ENCODE measurements around the gene PPP1R37. TPM values are rescaled to one million over a fixed set of nuclear protein-coding genes. Genes with fewer than 3 reads are reported as not detected.

Gene PPP1R37
- total and polyA plus RNA-seq, 2 of the 13 experiments (the other 11 are each of a cell fraction or from before 2014, with no cell fraction given) = 9.0 to 14.3 TPM

DNA sequence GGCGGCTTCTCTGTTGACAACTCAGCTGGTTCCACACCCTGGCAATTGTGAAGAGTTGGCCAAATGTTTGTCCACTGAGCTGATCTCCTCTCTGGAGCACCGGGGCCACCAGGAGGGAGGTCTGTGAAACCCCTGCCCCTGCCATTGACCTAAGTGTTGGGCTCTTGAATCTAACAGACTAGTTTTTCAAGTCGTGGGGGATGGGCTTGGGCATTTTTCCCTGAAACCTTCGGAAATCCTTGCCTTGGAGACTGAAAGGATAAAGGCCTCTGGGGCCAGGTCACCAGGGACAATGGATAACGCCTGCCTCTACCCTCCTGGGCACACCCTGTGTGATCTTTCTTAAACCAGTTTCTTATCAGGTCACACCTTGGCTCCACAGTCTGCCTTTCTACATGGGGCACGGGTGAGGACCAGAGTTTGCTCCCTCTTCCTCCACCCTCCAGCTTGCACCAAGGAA is 13.0 kb upstream of the PPP1R37 start:
- Histone ChIP-seq H3K4me3 (replicated peaks in 1 of 3; ENCODE audit: insufficient read depth in 1 of 3, low read depth in 2 of 3, low read length in 3 of 3) (peak overlapping the region; percentile 87 to 95 (median 93)), H3K9ac (ENCODE audit: insufficient read depth, low read depth, low read length) (peak overlapping the region; percentile 92), H3K9me3 (ENCODE audit: low read length) (no peaks in the 10 kb centered on the region), H3K79me2 (ENCODE audit: insufficient read depth, low read length) (peaks cover 37% of the 10 kb centered on the region), H3K4me2 (ENCODE audit: low read depth, low read length) (peak overlapping the region; percentile 92), H2AFZ (ENCODE audit: low read length) (no peak overlapping the region), H3K27me3 (ENCODE audit: control insufficient read depth in 1 of 2, insufficient read depth in 2 of 2, low read length in 2 of 2) (no peaks in the 10 kb centered on the region; a peak in 1 of 5 replicates), H3K36me3 (replicated peaks in 1 of 2; ENCODE audit: control insufficient read depth in 1 of 2, insufficient read depth in 2 of 2, low read length in 2 of 2) (peaks cover 5 to 9% of the 10 kb centered on the region in 2 experiments; a peak in 4 of 5 replicates), H3K4me1 (ENCODE audit: insufficient read depth, low read length) (peaks cover 45% of the 10 kb centered on the region), H4K20me1 (ENCODE audit: insufficient read depth, low read length) (no peaks in the 10 kb centered on the region), H3K27ac (ENCODE audit: extremely low read length, insufficient read depth, low read length) (peak overlapping the region; percentile 77)
- ChIA-PET CTCF (ENCODE audit: low intra/inter-chr PET ratio, low total read pairs) (no interaction called here), POLR2A (interaction anchor here (0.9 to 2.6 kb wide), 8 partner anchors 13 to 174 kb away, joined by 3 to 14 read pairs (median 8); partner anchors contain the start of genes APOE, CLASRP and PPP1R37)
- DNase-seq (ENCODE audit: low spot score) (no peak), ATAC-seq (no peak), FAIRE-seq (no peak)
- WGBS (ENCODE audit: low lambda C conversion rate) = 7% methylated on average over 2 of the region's 6 CpGs
- intact Hi-C loops (cut with micrococcal nuclease; ENCODE audit: unreplicated experiment) = loop anchor here (5.0 kb wide), 1 partner anchor 47 kb away; no protein-coding TSS in a partner anchor
- no TSS peak for BruUV-seq (replicated peaks)
- TF ChIP-seq HOXD1 (CRISPR knock-in tag; IDR thresholded peaks at IDR 0.05) (no peak), KLF11 (CRISPR knock-in tag; IDR thresholded peaks at IDR 0.05) (no peak), PCBP1 (IDR thresholded peaks at IDR 0.05; ENCODE audit: borderline replicate concordance, low read depth, low read length) (no peak), ZBTB7B (CRISPR knock-in tag; IDR thresholded peaks at IDR 0.05) (no peak), SP2 (CRISPR knock-in tag; IDR thresholded peaks at IDR 0.05) (no peak), ISL2 (CRISPR knock-in tag; IDR thresholded peaks at IDR 0.05) (no peak), RFXAP (CRISPR knock-in tag; IDR thresholded peaks at IDR 0.05; ENCODE audit: borderline replicate concordance) (no peak), NFYC (CRISPR knock-in tag; IDR thresholded peaks at IDR 0.05) (no peak)
- TF ChIP-seq, protein P1, sequence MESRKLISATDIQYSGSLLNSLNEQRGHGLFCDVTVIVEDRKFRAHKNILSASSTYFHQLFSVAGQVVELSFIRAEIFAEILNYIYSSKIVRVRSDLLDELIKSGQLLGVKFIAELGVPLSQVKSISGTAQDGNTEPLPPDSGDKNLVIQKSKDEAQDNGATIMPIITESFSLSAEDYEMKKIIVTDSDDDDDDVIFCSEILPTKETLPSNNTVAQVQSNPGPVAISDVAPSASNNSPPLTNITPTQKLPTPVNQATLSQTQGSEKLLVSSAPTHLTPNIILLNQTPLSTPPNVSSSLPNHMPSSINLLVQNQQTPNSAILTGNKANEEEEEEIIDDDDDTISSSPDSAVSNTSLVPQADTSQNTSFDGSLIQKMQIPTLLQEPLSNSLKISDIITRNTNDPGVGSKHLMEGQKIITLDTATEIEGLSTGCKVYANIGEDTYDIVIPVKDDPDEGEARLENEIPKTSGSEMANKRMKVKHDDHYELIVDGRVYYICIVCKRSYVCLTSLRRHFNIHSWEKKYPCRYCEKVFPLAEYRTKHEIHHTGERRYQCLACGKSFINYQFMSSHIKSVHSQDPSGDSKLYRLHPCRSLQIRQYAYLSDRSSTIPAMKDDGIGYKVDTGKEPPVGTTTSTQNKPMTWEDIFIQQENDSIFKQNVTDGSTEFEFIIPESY (CRISPR knock-in tag; IDR thresholded peaks at IDR 0.05) = no peak
- TF ChIP-seq, protein P2, sequence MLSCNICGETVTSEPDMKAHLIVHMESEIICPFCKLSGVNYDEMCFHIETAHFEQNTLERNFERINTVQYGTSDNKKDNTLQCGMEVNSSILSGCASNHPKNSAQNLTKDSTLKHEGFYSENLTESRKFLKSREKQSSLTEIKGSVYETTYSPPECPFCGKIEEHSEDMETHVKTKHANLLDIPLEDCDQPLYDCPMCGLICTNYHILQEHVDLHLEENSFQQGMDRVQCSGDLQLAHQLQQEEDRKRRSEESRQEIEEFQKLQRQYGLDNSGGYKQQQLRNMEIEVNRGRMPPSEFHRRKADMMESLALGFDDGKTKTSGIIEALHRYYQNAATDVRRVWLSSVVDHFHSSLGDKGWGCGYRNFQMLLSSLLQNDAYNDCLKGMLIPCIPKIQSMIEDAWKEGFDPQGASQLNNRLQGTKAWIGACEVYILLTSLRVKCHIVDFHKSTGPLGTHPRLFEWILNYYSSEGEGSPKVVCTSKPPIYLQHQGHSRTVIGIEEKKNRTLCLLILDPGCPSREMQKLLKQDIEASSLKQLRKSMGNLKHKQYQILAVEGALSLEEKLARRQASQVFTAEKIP (CRISPR knock-in tag; IDR thresholded peaks at IDR 0.05; ENCODE audit: borderline replicate concordance) = no peak
- TF ChIP-seq, protein P3, sequence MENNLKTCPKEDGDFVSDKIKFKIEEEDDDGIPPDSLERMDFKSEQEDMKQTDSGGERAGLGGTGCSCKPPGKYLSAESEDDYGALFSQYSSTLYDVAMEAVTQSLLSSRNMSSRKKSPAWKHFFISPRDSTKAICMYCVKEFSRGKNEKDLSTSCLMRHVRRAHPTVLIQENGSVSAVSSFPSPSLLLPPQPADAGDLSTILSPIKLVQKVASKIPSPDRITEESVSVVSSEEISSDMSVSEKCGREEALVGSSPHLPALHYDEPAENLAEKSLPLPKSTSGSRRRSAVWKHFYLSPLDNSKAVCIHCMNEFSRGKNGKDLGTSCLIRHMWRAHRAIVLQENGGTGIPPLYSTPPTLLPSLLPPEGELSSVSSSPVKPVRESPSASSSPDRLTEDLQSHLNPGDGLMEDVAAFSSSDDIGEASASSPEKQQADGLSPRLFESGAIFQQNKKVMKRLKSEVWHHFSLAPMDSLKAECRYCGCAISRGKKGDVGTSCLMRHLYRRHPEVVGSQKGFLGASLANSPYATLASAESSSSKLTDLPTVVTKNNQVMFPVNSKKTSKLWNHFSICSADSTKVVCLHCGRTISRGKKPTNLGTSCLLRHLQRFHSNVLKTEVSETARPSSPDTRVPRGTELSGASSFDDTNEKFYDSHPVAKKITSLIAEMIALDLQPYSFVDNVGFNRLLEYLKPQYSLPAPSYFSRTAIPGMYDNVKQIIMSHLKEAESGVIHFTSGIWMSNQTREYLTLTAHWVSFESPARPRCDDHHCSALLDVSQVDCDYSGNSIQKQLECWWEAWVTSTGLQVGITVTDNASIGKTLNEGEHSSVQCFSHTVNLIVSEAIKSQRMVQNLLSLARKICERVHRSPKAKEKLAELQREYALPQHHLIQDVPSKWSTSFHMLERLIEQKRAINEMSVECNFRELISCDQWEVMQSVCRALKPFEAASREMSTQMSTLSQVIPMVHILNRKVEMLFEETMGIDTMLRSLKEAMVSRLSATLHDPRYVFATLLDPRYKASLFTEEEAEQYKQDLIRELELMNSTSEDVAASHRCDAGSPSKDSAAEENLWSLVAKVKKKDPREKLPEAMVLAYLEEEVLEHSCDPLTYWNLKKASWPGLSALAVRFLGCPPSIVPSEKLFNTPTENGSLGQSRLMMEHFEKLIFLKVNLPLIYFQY (CRISPR knock-in tag; IDR thresholded peaks at IDR 0.05; ENCODE audit: borderline replicate concordance) = no peak
- in situ Hi-C loops (cut with HindIII; ENCODE audit: extremely low pct_ligation_motif_present, low pct_unique_long_range_greater_than_20kb) = no loop called here

Data from HepG2 (cell line).